ENCODE data around the gene OR5B17.
"Not testable (repeated sequence)": the region's sequence is repeated elsewhere in the genome, so short reads cannot be mapped to it uniquely, and the experiment has no call there.

The OR5B17 gene

DNA sequence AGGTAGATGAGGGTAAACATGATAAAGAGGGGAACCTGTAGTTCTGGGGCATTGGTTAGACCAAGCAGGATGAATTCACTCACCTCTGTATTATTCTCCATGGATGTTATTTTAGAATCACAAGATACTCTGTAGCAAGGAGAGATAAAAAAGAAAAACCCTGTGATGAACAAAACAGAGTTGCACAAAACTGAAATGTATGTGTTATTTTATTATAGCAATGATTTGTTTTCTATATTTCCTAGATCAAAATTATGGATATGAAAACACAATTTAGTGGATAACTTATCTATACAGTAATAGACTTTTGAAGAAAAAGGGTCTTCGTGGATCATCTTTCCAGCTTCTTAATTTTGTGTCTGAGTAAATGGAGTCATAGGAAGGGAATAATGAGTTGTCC is at the start of gene OR5B17:
Gene OR5B17, minus strand, starts transcription at position 101 of the 400 bp plus-strand sequence. Its CDS starts 0 bp downstream, at position 101.
- DNase-seq, result no peak

- DNase-seq, result no peak
These were observed 47.9 kb upstream of the OR5B17 start, which contains the start of gene OR5B3 for GRCh38 chr11:58406774-58407173. TSS of gene OR5B3 (minus strand) at chr11:58406874. CDS start at chr11:58403409, 3,465 bp downstream.

DNA sequence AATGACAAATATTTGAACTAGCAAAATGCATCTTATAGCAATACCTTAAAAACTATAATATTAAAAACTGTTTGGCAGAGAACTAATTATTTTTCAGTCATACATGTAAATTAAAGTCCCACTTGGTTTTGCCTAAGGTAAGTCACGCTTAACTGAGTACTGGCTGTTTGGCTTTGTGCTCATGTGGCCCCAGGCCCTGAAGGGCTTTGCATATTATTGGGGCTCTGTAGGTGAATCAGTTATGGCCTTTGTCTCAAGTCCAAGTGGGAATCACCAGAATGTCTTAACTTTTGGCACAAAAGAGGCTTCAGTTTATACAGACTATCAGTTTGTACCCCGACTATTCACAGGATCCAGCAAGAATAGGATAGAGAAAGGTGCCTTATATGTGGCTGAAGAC is 40.8 kb upstream of the OR5B17 start:
- DNase-seq, result not testable (repeated sequence)

- no peak for DNase-seq
These were observed 36.7 kb upstream of the OR5B17 start for GRCh38 chr11:58395581-58395980.

- DNase-seq, result no peak
These were observed 35.3 kb upstream of the OR5B17 start for GRCh38 chr11:58394195-58394594.

GRCh38 chr11:58392746-58393145 is 33.9 kb upstream of the OR5B17 start:
- DNase-seq, result no peak

DNA sequence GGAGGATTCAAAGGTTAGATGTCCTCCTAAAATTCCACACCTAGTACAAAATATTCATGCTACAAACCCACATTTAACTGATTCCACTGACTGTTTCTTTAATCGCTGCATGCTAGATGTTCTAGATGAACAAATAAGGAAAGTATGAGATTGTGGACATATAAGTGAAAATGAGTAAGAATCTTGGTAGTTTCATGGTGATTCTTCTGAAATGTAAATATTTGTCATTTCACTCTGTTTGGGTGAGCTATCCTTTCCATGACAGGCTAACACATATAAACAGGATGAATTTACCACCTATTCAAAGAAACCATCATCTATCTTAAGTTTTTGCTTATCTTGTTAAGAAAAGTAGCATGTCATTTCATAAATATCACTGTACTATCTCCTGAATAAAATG is 33.0 kb upstream of the OR5B17 start:
- no peak for DNase-seq

DNA sequence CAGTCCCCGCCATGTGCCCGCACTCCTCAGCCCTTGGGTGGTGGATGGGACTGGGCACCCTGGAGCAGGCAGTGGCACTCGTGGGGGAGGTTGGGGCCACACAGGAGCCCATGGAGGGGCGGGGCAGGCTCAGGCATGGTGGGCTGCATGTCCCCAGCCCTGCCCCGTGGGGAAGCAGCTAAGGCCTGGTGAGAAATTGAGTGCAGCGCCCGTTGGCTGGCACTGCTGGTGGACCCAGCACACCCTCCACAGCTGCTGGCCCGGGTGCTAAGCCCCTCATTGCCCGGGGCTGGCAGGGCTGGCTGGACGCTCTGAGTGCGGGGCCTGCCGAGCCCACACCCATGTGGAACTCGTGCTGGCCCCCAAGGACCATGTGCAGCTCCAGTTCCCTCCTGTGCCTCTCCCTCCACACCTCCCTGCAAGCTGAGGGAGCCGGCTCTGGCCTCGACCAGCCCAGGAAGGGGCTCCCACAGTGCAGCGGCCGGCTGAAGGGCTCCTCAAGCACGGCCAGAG is 31.7 kb upstream of the OR5B17 start:
- DNase-seq, result no peak

DNA sequence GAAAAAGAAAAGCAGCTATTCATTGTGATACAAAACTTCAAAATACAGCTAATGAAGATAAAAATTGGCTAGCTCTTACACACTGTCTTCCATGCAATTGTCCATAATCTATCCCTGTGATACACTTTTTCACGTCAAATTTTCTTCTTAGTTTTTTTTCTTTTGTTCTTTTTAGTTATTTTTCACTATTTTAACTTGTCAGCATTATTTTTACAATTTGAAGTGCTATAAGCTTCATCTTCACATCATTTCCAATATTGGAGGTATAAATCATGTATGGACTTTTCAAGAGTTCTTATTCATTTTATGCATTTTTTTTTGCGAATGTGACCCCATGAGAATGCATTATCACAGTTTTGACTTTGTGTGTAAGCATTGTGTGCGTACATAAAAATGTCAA is 4.1 kb downstream of the OR5B17 start:
- DNase-seq, result no peak

DNA sequence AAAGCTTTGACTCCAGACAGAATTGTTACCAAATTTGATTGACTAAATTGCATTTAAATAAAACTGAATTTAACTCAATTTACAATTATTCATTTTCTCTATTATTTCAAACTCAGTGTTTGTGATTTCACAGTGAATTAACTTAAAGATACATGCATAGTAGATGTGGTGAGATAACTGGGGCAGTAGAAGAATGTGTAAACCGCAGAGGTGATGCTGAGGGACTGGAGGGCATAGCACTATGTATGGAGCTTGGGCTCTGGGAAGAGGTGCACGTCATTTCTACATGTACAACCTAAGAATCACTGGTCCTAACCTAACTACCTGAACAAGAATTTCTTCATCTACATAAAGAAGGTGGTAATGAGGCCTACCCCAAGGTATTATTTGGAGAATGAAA is 13.7 kb downstream of the OR5B17 start:
- no peak for DNase-seq

- no peak for DNase-seq
These were observed 24.2 kb downstream of the OR5B17 start for GRCh38 chr11:58334708-58335107.

DNA sequence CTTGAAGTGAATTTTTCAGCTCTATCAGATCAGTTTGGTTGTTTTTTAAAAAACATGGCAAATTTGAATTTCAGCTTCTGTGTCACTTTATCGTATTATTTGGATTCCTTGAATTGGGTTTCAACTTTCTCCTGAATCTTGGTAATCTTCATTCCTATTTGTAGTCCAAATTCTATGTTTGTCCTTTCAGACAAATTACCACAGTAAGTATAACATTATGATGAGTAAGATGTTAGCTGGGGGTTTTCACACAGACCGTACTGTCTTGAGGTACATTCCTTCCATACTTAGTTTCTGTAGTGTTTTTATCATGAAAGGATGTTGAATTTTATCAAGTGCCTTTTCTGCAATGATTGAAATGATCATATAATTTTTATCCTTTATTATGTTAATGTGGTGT is 28.0 kb downstream of the OR5B17 start:
- DNase-seq, result no peak

- no peak for DNase-seq
These were observed 40.3 kb downstream of the OR5B17 start for GRCh38 chr11:58318532-58318931.

- DNase-seq, result no peak
These were observed 42.7 kb downstream of the OR5B17 start for GRCh38 chr11:58316142-58316541.

Data from activated naive CD4-positive, alpha-beta T cell (primary cell).